ENCODE data around the gene DPH1.

DPH1 gene

DNA sequence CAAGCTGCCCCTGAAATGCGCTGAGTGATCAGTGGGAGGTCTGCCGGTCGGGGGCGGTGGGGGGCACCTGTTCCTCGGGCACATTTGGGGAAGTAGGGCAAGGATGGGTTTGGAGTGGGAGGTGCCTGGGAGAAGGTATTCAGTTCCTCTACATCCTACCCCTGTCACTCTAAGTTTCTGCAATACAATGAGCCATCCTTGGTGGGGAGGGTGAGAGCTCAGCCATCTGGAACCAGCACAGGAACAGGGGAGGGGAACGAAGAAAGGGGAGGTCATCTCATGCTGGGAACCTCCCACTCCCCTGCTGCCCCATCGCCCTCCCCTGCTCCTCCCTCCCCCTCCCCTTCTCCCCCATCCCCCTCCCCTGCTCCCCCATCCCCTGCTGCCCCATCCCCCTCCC is 4.2 kb downstream of the DPH1 start:
- DNase-seq: no peak
- H3K27me3 ChIP-seq: peaks cover 0 to 6% of the 10 kb centered on the region in 2 donors
- TF ChIP-seq CTCF (IDR thresholded peaks at IDR 0.05): no peak
- intact Hi-C loops (cut with DNase I; ENCODE audit: low total_unique reads): loop anchor here (10.0 kb wide), 2 partner anchors 319 to 379 kb away; partner anchors contain the start of gene TLCD2
- H3K4me3 ChIP-seq: no peak overlapping the region
- no peaks in the 10 kb centered on the region for H3K9me3 ChIP-seq
- peaks cover 0 to 26% (median 17%) of the 10 kb centered on the region in 4 donors for H3K4me1 ChIP-seq
- H3K36me3 ChIP-seq: peaks cover 22 to 55% (median 35%) of the 10 kb centered on the region in 3 donors
- H3K27ac ChIP-seq: no peak overlapping the region

- intact Hi-C loops (cut with DNase I; ENCODE audit: low total_unique reads): loop anchor here (10.0 kb wide), 2 partner anchors 320 to 380 kb away; partner anchors contain the start of gene TLCD2
Measured at GRCh38 chr17:2034806-2035540, 5.0 kb downstream of the DPH1 start.

DNA sequence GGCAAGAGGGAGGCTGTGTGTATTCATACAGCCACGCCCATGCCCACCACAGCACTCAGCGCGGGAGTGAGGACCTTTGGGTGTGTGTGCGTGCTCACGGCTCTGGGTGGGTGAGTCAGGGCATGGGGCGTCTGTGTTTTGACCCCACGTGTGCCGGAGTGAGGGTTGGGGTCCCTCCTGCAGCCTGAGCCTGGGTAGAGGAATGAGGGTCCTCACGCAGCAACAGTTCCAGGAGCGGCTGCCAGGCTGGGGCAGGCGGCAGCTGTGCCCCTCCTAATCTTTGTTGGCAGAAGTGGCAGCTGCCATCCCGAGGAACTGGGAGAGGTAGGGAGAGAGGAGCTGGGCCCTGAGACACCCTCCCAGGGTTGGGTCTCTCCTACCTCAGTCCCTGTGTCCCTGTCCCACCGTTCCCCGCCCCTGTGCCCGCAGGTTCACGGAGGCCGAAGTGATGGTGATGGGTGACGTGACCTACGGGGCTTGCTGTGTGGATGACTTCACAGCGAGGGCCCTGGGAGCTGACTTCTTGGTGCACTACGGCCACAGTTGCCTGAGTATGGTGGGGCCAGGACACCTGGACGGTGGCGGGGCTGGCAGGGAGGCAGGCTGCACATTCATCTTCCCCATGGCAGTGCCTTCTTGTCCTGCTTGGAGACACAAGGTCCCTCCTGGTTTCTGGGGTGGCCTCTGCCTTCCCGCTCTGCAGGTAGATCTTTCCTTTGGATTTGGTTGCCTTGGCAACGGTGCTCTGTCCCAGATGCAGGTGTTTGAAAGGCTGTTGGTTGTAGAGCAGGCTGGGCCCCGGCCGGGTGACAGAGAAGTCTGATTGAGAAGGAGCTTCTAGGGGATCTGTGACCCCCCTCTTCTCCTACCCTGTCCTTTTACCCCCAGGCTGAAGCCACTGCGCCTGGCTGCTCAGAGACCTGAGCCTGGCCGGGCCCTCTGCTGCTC is 5.9 kb downstream of the DPH1 start:
- Histone ChIP-seq H3K36me3 (peaks cover 22 to 65% (median 45%) of the 10 kb centered on the region in 3 donors), H3K9me3 (no peaks in the 10 kb centered on the region), H3K27me3 (no peaks in the 10 kb centered on the region), H3K4me3 (no peak overlapping the region), H3K4me1 (peaks cover 0 to 18% (median 12%) of the 10 kb centered on the region in 4 donors), H3K27ac (no peak overlapping the region)
- intact Hi-C loops (cut with DNase I; ENCODE audit: low total_unique reads): loop anchor here (10.0 kb wide), 2 partner anchors 321 to 381 kb away; partner anchors contain the start of gene TLCD2
- no peak for DNase-seq
- TF ChIP-seq CTCF (IDR thresholded peaks at IDR 0.05): no peak

More at GRCh38 chr17:2034806-2035540, 5.0 kb downstream of the DPH1 start:
- Histone ChIP-seq H3K27ac (no peak overlapping the region), H3K4me1 (peaks cover 0 to 21% (median 14%) of the 10 kb centered on the region in 4 donors), H3K4me3 (no peak overlapping the region), H3K9me3 (no peaks in the 10 kb centered on the region), H3K27me3 (no peaks in the 10 kb centered on the region), H3K36me3 (peaks cover 22 to 61% (median 40%) of the 10 kb centered on the region in 3 donors)
- TF ChIP-seq CTCF (IDR thresholded peaks at IDR 0.05): no peak
- no peak for DNase-seq

GRCh38 chr17:2037155-2037554 is 7.2 kb downstream of the DPH1 start:
- Histone ChIP-seq H3K4me3 (no peak overlapping the region), H3K27ac (no peak overlapping the region), H3K36me3 (peaks cover 22 to 65% (median 45%) of the 10 kb centered on the region in 3 donors), H3K4me1 (peaks cover 0 to 15% (median 8%) of the 10 kb centered on the region in 4 donors), H3K9me3 (no peaks in the 10 kb centered on the region), H3K27me3 (no peaks in the 10 kb centered on the region)
- no peak for DNase-seq
- intact Hi-C loops (cut with DNase I; ENCODE audit: low total_unique reads): loop anchor here (10.0 kb wide), 2 partner anchors 322 to 382 kb away; partner anchors contain the start of gene TLCD2
- no peak for TF ChIP-seq CTCF (IDR thresholded peaks at IDR 0.05)

DNA sequence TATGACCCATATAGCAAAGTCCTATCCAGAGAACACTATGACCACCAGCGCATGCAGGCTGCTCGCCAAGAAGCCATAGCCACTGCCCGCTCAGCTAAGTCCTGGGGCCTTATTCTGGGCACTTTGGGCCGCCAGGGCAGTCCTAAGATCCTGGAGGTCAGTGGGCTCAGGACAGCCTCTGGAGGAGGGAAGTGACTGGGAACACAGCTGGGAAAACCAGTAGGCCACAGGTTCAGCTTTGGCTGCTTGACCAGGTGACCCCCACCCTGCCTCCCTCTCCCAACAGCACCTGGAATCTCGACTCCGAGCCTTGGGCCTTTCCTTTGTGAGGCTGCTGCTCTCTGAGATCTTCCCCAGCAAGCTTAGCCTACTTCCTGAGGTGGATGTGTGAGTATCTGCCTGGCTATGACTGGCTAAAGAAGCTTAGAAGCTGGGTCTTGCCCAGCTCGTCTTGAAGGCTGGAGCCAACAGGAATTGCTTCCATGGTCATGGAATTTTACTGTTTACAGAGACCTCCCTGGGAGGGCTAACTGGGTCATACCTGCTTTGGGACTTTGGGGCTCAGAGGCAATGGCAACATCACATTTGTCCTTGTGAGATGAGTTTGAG is 10.4 kb downstream of the DPH1 start:
- H3K36me3 ChIP-seq: peaks cover 22 to 68% (median 52%) of the 10 kb centered on the region in 3 donors
- no peak for DNase-seq

More for the DNA sequence above, 10.4 kb downstream of the DPH1 start:
- Histone ChIP-seq H3K27ac (no peak overlapping the region), H3K9me3 (no peaks in the 10 kb centered on the region), H3K4me3 (no peak overlapping the region), H3K4me1 (peaks cover 0 to 33% (median 25%) of the 10 kb centered on the region in 4 donors), H3K27me3 (no peaks in the 10 kb centered on the region)
- no peak for TF ChIP-seq CTCF (IDR thresholded peaks at IDR 0.05)
- intact Hi-C loops (cut with DNase I; ENCODE audit: low total_unique reads): no loop called here

All from tibial artery (tissue), 4 donors.